Measurements from ENCODE around the gene SLC12A7. TPM values are rescaled to one million over a fixed set of nuclear protein-coding genes. Genes with fewer than 3 reads are reported as not detected.

Gene SLC12A7
- total RNA-seq, 1 experiment from 2014 or later, result 6.3 TPM

DNA sequence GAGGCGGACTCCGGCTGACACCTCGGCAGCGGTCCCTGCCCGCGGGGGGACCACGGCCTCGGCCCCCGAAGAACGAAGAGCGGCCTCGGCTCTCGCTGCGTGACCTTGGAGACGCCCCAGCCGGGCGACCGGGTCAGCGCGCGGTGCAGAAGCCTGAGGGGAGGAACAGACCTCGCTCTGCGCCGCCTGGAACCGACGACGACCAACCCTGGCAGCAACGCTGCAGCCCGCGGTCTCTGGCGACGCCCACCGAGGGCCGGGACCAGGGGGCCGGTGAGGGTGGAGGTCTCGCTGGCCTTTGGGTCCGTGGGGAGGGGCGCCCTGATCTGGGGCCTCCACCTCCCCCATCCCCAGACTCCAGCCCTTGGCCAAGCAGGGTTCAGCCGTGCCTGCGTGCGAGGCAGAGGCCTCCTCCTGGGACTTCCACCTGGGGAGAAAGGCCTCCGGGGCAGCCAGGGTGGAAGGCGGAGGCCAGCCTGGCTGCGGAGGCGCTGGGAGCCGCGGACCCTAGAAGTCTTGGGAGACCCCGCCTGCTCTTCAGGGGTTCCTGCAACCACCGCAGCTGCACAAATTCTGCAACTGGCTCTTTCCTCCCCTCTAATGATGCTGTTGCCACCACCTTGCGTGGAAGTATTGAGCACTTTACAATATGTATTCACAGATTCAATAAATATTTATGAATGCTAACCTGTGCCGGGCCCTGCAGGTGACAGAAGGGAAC is 44.3 kb upstream of the SLC12A7 start:
- no peak overlapping the region for H3K27ac Mint-ChIP-seq (ENCODE audit: low read depth, unreplicated experiment)
- ChIA-PET CTCF (no interaction called here), POLR2A (no interaction called here)
- intact Hi-C loops (cut with micrococcal nuclease), result no loop called here
- peaks cover 5% of the 10 kb centered on the region for H3K4me1 Mint-ChIP-seq (ENCODE audit: insufficient read depth, unreplicated experiment)
- BruUV-seq (replicated peaks), result no TSS peak
- no peak for DNase-seq (ENCODE audit: unreplicated experiment)
- TF ChIP-seq, protein P1, sequence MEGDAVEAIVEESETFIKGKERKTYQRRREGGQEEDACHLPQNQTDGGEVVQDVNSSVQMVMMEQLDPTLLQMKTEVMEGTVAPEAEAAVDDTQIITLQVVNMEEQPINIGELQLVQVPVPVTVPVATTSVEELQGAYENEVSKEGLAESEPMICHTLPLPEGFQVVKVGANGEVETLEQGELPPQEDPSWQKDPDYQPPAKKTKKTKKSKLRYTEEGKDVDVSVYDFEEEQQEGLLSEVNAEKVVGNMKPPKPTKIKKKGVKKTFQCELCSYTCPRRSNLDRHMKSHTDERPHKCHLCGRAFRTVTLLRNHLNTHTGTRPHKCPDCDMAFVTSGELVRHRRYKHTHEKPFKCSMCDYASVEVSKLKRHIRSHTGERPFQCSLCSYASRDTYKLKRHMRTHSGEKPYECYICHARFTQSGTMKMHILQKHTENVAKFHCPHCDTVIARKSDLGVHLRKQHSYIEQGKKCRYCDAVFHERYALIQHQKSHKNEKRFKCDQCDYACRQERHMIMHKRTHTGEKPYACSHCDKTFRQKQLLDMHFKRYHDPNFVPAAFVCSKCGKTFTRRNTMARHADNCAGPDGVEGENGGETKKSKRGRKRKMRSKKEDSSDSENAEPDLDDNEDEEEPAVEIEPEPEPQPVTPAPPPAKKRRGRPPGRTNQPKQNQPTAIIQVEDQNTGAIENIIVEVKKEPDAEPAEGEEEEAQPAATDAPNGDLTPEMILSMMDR (IDR thresholded peaks at IDR 0.05; ENCODE audit: unreplicated experiment), result no peak
- H3K36me3 Mint-ChIP-seq (ENCODE audit: insufficient read depth, unreplicated experiment), result no peaks in the 10 kb centered on the region
- peaks cover 18% of the 10 kb centered on the region for H3K9me3 Mint-ChIP-seq (ENCODE audit: unreplicated experiment)
- peaks cover 15% of the 10 kb centered on the region for H3K27me3 Mint-ChIP-seq (ENCODE audit: insufficient read depth, unreplicated experiment)
- H3K4me3 Mint-ChIP-seq (ENCODE audit: unreplicated experiment), result no peak overlapping the region

GRCh38 chr5:1155191-1156032 is 43.5 kb upstream of the SLC12A7 start:
- TF ChIP-seq, protein P1 (IDR thresholded peaks at IDR 0.05; ENCODE audit: unreplicated experiment), result no peak
- intact Hi-C loops (cut with micrococcal nuclease), result no loop called here
- peaks cover 17% of the 10 kb centered on the region for H3K9me3 Mint-ChIP-seq (ENCODE audit: unreplicated experiment)
- no peak overlapping the region for H3K4me3 Mint-ChIP-seq (ENCODE audit: unreplicated experiment)
- H3K36me3 Mint-ChIP-seq (ENCODE audit: insufficient read depth, unreplicated experiment), result no peaks in the 10 kb centered on the region
- no peak overlapping the region for H3K27ac Mint-ChIP-seq (ENCODE audit: low read depth, unreplicated experiment)
- DNase-seq (ENCODE audit: unreplicated experiment), result no peak
- no TSS peak for BruUV-seq (replicated peaks)
- ChIA-PET POLR2A (no interaction called here), CTCF (no interaction called here)
- H3K27me3 Mint-ChIP-seq (ENCODE audit: insufficient read depth, unreplicated experiment), result peaks cover 20% of the 10 kb centered on the region
- peaks cover 5% of the 10 kb centered on the region for H3K4me1 Mint-ChIP-seq (ENCODE audit: insufficient read depth, unreplicated experiment)

- H3K9me3 Mint-ChIP-seq (ENCODE audit: unreplicated experiment), result peaks cover 10% of the 10 kb centered on the region
- peaks cover 20% of the 10 kb centered on the region for H3K27me3 Mint-ChIP-seq (ENCODE audit: insufficient read depth, unreplicated experiment)
- CTCF ChIA-PET, result no interaction called here
- H3K36me3 Mint-ChIP-seq (ENCODE audit: insufficient read depth, unreplicated experiment), result no peaks in the 10 kb centered on the region
- no peak overlapping the region for H3K4me3 Mint-ChIP-seq (ENCODE audit: unreplicated experiment)
- TF ChIP-seq, protein P1 (IDR thresholded peaks at IDR 0.05; ENCODE audit: unreplicated experiment), result no peak
- H3K27ac Mint-ChIP-seq (ENCODE audit: low read depth, unreplicated experiment), result no peak overlapping the region
- intact Hi-C loops (cut with micrococcal nuclease), result no loop called here
- POLR2A ChIA-PET, result no interaction called here
- DNase-seq (ENCODE audit: unreplicated experiment), result no peak
- BruUV-seq (replicated peaks), result no TSS peak
- no peaks in the 10 kb centered on the region for H3K4me1 Mint-ChIP-seq (ENCODE audit: insufficient read depth, unreplicated experiment)
Observed at GRCh38 chr5:1153428-1153827, 41.6 kb upstream of the SLC12A7 start.

GRCh38 chr5:1152771-1153282 is 41.0 kb upstream of the SLC12A7 start:
- intact Hi-C loops (cut with micrococcal nuclease), result no loop called here
- Mint-ChIP-seq H3K9me3 (ENCODE audit: unreplicated experiment) (peaks cover 9% of the 10 kb centered on the region), H3K4me3 (ENCODE audit: unreplicated experiment) (no peak overlapping the region), H3K4me1 (ENCODE audit: insufficient read depth, unreplicated experiment) (no peaks in the 10 kb centered on the region), H3K36me3 (ENCODE audit: insufficient read depth, unreplicated experiment) (no peaks in the 10 kb centered on the region), H3K27me3 (ENCODE audit: insufficient read depth, unreplicated experiment) (peaks cover 18% of the 10 kb centered on the region), H3K27ac (ENCODE audit: low read depth, unreplicated experiment) (no peak overlapping the region)
- TF ChIP-seq, protein P1 (IDR thresholded peaks at IDR 0.05; ENCODE audit: unreplicated experiment), result no peak
- DNase-seq (ENCODE audit: unreplicated experiment), result no peak
- ChIA-PET CTCF (interaction anchor here (1.5 kb wide), 1 partner anchor 15 kb away, joined by 4 read pairs; no protein-coding TSS in a partner anchor), POLR2A (no interaction called here)
- BruUV-seq (replicated peaks), result no TSS peak

All from MCF 10A (cell line).